Right lobe of liver (tissue), 4 donors: ENCODE results near the gene DLD.

Source experiments
- CTCF ChIP-seq, 4 donors: fragments of 200-600 bp in 3 of 4; fragments of 450-650 bp in 1 of 4; IDR thresholded peaks; one replicate each; pipeline versions ENCODE4 v1.5.1 to v1.8.0; 2016 to 2022; ENCODE audit warnings: antibody characterized with exemption in 4 of 4, mild to moderate bottlenecking in 2 of 4
- POLR2A ChIP-seq: fragments of 450-650 bp; IDR thresholded peaks from one replicate; pipeline ENCODE4 v1.6.1; 2017; ENCODE audit warnings: antibody characterized with exemption, mild to moderate bottlenecking
- donor health status: DM: no; HTN: no; CAD: no.
- donor health status: DM: no; HTN: no; CAD: no.
- donor health status: DM: no; HTN: yes; CAD: no.

GRCh38 chr7:107911981-107912380 lies 21.0 kb downstream of the DLD start:
- TF ChIP-seq CTCF (IDR thresholded peaks at IDR 0.05) (no peak), POLR2A (no peak)
